GM06990 (cell line): ENCODE data around the gene PSMG3.

Source experiments
- DNase-seq: peaks from one replicate; pipeline ENCODE4 v3.0.0-alpha.2; 2011; ENCODE audit not compliant: insufficient read length; ENCODE audit errors: extremely low read depth
- H3K27me3 ChIP-seq: replicated peaks from 2 replicates; pipeline ENCODE4 v1.6.0; 2011; ENCODE audit warnings: low read length; ENCODE audit not compliant: control insufficient read depth, insufficient read depth
- H3K36me3 ChIP-seq: 2 replicates; pipeline ENCODE4 v1.5.1; 2011; ENCODE audit warnings: low read length; ENCODE audit not compliant: control insufficient read depth, insufficient read depth
- H3K4me3 ChIP-seq: replicated peaks from 2 replicates; pipeline ENCODE4 v1.5.1; 2011; ENCODE audit warnings: low read depth, mild to moderate bottlenecking, control low read depth, low read length
- CTCF ChIP-seq: IDR thresholded peaks from 2 replicates; pipeline ENCODE4 v1.5.1; 2011; ENCODE audit warnings: low read length, control low read depth, mild to moderate bottlenecking, inconsistent platforms; ENCODE audit not compliant: insufficient read depth, poor library complexity, severe bottlenecking

The PSMG3 gene

GRCh38 chr7:1561036-1561940 is 8.5 kb downstream of the PSMG3 start:
- no peak for TF ChIP-seq CTCF
- H3K36me3 ChIP-seq: no peaks in the 10 kb centered on the region; the same call in none of the 2 replicates
- H3K27me3 ChIP-seq: no peaks in the 10 kb centered on the region
- H3K4me3 ChIP-seq: no peak overlapping the region
- DNase-seq: no peak

GRCh38 chr7:1560620-1561031 is 9.2 kb downstream of the PSMG3 start:
- no peak for TF ChIP-seq CTCF
- H3K4me3 ChIP-seq: no peak overlapping the region
- no peak for DNase-seq
- peaks cover 2% of the 10 kb centered on the region; the same call in 1 of the 2 replicates for H3K27me3 ChIP-seq
- H3K36me3 ChIP-seq: no peaks in the 10 kb centered on the region; the same call in 1 of the 2 replicates

- no peak for TF ChIP-seq CTCF
- Histone ChIP-seq H3K36me3 (no peaks in the 10 kb centered on the region), H3K27me3 (peaks cover 2% of the 10 kb centered on the region; the same call in 1 of the 2 replicates), H3K4me3 (no peak overlapping the region)
- DNase-seq: no peak
Observed at GRCh38 chr7:1559626-1560590, 9.9 kb downstream of the PSMG3 start.

GRCh38 chr7:1558841-1559625 is 10.8 kb downstream of the PSMG3 start:
- no peak for DNase-seq
- Histone ChIP-seq H3K4me3 (no peak overlapping the region), H3K36me3 (no peaks in the 10 kb centered on the region), H3K27me3 (peaks cover 2% of the 10 kb centered on the region; the same call in 1 of the 2 replicates)
- TF ChIP-seq CTCF: no peak

- H3K36me3 ChIP-seq: no peaks in the 10 kb centered on the region
- DNase-seq: no peak
- peaks cover 2% of the 10 kb centered on the region; the same call in 1 of the 2 replicates for H3K27me3 ChIP-seq
- no peak for TF ChIP-seq CTCF
- H3K4me3 ChIP-seq: no peak overlapping the region
Observed at GRCh38 chr7:1558181-1558811, 11.5 kb downstream of the PSMG3 start.
